ENCODE results near the gene SLC9A3. TPM values are rescaled to one million over a fixed set of nuclear protein-coding genes. Genes with fewer than 3 reads are reported as not detected.

The SLC9A3 gene
- total RNA-seq, 1 experiment from 2014 or later: 2.5 TPM

DNA sequence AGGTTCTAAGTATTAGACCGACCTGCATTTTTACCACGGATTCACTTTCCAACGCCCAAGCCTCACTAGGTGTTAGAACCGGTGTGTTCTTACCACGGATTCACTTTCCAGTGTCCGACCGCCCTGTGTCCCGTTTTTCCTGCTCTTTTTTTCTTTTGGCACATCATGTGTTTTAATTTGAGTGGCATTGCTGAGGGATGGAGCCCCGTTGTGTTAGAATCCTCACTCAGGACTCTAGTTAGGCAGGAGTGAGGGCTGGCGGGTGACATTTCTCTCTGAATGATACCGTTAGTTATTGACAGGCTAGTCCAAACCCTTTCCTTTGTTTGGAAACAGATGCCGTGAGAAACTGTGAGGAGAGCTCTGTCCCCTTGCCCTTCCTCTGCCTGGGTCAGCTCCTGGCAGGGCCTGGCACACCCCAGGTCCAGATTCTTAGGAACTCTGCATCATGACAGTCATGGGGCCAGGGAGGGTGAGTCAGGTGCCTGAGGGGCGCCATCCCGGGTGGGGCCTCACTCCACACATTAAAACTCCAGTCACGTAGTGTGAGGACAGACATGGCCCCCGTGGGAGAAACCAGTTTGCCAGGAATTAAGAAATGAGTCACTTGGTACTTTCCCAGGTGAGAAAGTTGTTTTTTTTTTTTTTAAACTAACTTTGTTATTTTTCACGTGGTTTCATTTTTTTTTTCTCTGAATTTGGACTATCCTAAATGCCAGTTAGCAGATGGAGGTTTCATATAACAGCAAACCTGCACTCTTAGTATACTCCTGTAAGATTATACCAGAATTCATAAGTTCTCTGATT lies 65.5 kb downstream of the SLC9A3 start:
- Histone ChIP-seq H3K36me3 (no peaks in the 10 kb centered on the region; the same call in 1 of the 2 replicates), H3K4me3 (no peak overlapping the region)
- DNase-seq: no peak

DNA sequence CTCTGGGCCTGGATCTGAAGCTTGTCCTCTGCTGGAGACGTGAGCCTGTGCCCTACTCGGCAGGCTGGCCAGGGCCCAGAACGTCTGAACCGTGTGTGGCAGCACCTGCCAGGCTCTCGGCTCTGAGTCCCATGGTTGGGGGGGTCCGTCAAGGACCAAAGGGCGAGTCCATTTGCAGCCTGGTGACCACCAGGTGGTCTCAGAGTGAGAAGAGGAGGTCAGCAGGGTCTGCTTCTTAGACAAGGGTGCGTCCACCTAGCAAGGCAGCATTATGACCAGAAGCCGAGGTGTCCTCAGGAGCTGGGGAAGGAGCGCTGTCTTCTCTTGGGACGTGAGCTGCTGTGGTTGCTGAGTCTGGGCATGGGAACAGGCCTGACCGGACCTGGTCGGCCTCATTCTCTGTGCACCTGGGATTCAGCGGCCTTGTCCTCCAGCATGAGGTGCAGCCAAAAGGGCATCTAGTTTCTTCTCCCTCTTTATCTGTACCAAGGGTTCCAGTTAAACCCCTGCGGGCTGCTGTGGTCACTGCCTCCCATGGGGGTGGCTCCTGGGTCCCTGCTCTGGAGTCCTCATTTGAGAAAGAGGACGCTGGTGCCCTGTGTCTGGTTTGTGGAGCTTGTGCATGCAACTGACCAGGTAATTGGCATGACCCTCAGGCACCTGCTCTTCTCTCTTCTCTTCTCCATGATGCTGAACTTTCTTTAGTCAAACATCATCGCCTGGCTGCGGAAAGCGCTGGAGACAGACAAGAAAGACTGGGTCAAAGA lies 66.9 kb downstream of the SLC9A3 start:
- H3K36me3 ChIP-seq: peaks cover under 1% of the 10 kb centered on the region
- H3K27ac ChIP-seq: no peak overlapping the region

More for the DNA sequence above, 65.5 kb downstream of the SLC9A3 start:
- no peaks in the 10 kb centered on the region for H3K9me3 ChIP-seq (replicated peaks)
- no peaks in the 10 kb centered on the region for H3K27me3 ChIP-seq
- no peaks in the 10 kb centered on the region for H3K4me1 ChIP-seq
- H3K27ac ChIP-seq: no peak overlapping the region

DNA sequence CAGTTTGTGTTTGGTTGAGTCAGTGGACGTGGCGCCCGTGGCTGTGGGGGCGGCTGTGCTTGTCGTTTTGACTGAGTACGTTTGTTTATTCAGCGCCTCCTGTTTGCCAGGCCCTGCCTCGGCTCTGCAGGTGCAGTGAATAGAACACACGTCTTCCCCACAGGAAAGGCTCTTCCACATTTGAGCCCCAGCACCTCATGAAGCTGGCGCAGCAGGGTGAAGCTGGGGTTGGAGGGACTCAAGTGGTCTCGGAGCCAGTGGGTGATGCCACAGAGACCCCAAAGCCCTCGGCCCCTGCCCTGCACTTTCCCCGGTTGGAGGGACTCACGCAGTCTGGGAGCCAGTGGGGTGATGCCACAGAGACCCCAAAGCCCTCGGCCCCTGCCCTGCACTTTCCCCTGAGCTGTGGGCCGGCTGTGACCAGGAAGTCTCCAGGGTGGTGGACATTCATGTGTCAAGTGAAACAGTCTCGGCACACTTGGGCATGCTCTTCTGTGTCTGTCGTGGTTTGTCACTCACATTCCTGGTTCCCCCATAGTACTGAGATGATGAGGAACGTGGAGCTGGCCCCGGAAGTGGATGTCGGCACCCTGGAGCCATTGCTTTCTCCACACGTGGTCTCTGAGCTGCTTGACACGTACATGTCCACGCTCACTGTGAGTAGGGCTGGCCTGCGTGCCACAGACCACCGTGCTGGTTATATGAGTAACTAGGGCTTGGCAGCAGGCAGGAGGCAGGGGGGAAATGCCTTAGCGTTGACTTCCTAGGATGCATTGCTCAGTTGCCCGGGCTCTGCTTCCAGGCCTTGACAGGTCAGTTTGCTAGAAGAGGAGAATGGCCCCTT lies 67.7 kb downstream of the SLC9A3 start:
- H3K27me3 ChIP-seq: no peaks in the 10 kb centered on the region
- H3K27ac ChIP-seq: no peak overlapping the region
- H3K36me3 ChIP-seq: peaks cover 4% of the 10 kb centered on the region
- H3K4me3 ChIP-seq: no peak overlapping the region
- H3K9me3 ChIP-seq (replicated peaks): no peaks in the 10 kb centered on the region; the same call in none of the 2 replicates
- DNase-seq: no peak
- H3K4me1 ChIP-seq: no peaks in the 10 kb centered on the region

More for the DNA sequence above, 66.9 kb downstream of the SLC9A3 start:
- no peak for DNase-seq
- Histone ChIP-seq H3K27me3 (no peaks in the 10 kb centered on the region), H3K9me3 (replicated peaks) (no peaks in the 10 kb centered on the region), H3K4me3 (no peak overlapping the region), H3K4me1 (no peaks in the 10 kb centered on the region)

DNA sequence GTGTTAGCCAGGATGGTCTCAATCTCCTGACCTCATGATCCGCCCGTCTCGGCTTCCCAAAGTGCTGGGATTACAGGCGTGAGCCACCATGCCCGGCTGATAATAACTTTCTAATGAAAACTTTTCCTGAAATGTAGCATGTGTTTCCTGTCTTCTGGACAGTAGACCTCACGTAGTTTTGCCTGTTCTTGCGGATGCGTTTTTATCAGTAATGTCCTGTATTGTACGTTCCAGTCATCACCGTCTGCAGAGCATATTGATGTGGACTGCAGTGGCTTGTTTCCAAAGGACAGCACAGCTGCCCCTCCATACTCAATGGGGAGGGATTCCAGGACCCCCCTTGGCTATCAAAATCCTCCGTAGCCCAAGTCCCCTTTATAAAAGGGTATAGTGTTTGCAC lies 68.4 kb downstream of the SLC9A3 start:
- Histone ChIP-seq H3K27me3 (no peaks in the 10 kb centered on the region), H3K4me3 (no peak overlapping the region), H3K27ac (no peak overlapping the region), H3K36me3 (peaks cover 8% of the 10 kb centered on the region), H3K9me3 (replicated peaks) (no peaks in the 10 kb centered on the region; the same call in none of the 2 replicates), H3K4me1 (no peaks in the 10 kb centered on the region)
- no peak for DNase-seq

DNA sequence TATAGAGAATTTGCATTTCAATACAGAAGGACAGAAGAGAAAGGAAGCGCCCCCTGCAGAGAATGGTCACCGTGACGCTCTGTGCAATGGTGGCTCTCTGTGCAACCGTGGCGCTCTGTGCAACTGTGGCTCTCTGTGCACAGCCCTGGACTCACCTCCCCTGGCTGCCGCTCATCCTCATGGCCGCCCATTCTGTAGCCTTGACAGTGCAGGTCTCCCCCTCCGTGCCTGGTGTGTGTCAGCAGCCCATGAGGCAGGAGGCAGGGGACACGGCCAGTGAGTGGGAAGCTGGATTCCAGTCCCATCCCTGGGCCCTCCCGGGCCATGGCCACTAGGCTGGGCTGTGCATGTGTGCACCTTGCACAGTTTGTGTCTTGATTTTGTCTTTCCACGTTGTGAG lies 69.3 kb downstream of the SLC9A3 start:
- no peak for DNase-seq
- Histone ChIP-seq H3K27ac (no peak overlapping the region), H3K4me3 (no peak overlapping the region), H3K36me3 (peaks cover 8% of the 10 kb centered on the region), H3K27me3 (no peaks in the 10 kb centered on the region), H3K9me3 (replicated peaks) (no peaks in the 10 kb centered on the region; the same call in none of the 2 replicates), H3K4me1 (no peaks in the 10 kb centered on the region)

DNA sequence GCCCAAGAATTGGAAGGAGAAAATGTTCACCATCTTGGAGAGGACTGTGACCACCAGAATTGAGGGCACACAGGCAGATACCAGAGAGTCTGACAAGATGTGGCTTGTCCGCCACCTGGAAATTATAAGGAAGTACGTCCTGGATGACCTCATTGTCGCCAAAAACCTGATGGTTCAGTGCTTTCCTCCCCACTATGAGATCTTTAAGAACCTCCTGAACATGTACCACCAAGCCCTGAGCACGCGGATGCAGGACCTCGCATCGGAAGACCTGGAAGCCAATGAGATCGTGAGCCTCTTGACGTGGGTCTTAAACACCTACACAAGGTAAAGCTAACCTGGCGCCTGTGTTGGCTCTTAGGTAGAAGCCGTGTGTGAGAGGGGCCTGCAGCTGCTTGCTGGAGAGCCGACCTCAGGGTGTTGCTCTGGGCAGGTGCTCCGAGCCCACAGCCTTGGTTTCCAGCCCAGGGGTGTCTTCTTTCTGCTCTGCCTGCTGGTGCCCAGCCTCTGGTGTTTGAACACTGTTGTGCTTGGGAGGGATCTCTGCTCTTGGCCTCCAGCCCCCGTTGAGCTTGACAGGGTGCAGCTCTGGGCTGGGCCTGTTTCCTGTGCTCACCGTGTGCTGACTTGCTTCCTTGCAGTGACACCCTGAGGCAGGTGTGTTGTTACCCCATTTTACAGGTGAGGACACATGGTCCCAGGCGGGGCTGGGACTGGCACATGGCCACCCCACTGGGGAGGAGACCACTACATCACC lies 70.3 kb downstream of the SLC9A3 start:
- no peak for DNase-seq
- no peaks in the 10 kb centered on the region for H3K27me3 ChIP-seq
- H3K4me3 ChIP-seq: no peak overlapping the region
- no peak overlapping the region for H3K27ac ChIP-seq
- H3K4me1 ChIP-seq: no peaks in the 10 kb centered on the region
- no peaks in the 10 kb centered on the region; the same call in none of the 2 replicates for H3K9me3 ChIP-seq (replicated peaks)
- H3K36me3 ChIP-seq: peaks cover 13% of the 10 kb centered on the region

DNA sequence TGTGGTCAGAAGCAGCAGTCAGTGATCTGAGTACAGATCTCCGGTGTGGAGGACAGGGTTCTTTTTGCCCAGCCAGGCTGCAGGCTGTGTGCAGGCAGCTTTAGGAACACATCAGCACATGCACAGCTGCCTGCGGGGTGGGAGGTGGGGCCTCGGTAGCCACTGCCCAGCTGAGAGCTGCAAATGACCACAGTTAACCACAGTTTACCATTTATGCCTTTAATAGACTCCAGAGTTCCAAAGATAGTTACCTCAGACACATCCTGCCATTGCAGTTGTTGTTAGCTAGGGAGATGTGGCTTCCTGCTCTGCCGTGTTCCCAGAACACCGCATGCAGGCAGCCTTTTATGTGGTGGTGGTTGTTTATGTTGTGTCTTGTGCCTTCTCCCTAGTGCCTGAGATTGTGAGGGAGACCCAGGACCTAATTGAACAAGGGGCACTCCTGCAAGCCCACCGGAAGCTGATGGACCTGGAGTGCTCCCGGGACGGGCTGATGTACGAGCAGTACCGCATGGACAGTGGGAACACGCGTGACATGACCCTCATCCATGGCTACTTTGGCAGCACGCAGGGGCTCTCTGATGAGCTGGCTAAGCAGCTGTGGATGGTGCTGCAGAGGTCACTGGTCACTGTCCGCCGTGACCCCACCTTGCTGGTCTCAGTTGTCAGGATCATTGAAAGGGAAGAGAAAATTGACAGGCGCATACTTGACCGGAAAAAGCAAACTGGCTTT lies 71.1 kb downstream of the SLC9A3 start:
- no peak overlapping the region for H3K4me3 ChIP-seq
- DNase-seq: no peak
- H3K27ac ChIP-seq: no peak overlapping the region
- no peaks in the 10 kb centered on the region; the same call in none of the 2 replicates for H3K9me3 ChIP-seq (replicated peaks)
- H3K36me3 ChIP-seq: peaks cover 13% of the 10 kb centered on the region
- no peaks in the 10 kb centered on the region for H3K4me1 ChIP-seq
- H3K27me3 ChIP-seq: no peaks in the 10 kb centered on the region

DNA sequence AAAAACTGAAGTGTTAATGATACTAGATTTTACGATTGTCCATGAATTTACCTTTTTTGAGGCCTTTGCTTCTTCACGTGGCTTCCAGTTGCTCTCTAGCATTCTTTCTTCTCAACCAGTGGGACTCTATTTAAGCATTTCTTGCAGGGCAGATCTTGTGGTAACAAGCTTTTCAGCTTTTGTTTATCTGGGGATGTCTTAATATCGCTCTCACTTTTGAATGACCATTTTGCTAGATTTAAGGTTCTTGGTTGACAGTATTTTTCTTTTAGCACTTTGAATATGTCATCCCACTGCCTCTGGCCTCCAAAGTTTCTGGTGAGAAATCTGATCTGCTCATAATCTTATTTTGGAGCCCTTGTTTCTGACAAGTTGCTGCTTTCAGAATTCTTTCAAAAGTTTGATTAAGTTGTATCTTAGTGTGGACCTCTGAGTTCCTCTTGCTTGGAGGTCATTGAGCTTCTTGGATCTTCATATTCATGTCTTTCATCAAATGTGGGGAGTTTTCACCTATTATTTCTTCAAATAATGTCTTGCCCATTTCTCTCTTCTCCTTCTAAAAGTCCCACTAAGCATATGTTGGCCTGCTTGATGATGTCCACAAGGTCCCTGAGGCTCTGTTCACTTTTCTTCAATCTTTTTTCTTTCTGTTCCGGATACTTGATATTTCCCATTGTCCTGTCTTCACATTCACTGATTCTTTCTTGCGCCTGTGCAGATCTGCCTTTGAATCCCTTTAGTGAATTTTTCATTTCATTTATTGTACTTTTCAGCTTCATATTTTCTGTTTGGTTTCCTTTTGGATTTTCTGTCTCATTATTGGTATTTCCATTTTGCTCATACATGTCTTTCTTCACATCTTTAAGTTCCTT lies 72.4 kb downstream of the SLC9A3 start:
- no peaks in the 10 kb centered on the region; the same call in none of the 2 replicates for H3K9me3 ChIP-seq (replicated peaks)
- no peak overlapping the region for H3K27ac ChIP-seq
- no peak for DNase-seq
- H3K4me1 ChIP-seq: no peaks in the 10 kb centered on the region
- peaks cover 13% of the 10 kb centered on the region for H3K36me3 ChIP-seq
- no peak overlapping the region for H3K4me3 ChIP-seq
- H3K27me3 ChIP-seq: no peaks in the 10 kb centered on the region

DNA sequence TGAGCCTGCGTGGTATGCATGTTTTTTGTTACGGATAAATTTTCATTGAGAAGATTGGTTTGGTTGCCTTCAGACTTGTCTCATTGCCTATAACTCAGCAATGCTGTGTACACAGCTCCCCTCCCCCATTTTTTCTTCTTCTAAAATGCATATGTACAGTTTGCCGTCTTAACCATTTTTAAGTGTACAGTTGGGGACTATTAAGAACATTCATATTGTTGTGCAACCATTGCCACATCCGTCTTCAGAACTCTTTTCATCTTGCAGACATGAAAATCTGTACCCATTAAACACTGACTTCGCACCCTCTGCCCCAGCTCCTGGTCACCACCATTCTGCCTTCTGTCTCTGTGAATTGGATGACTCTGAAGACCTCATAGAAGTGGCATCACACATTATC lies 75.1 kb downstream of the SLC9A3 start:
- H3K9me3 ChIP-seq (replicated peaks): no peaks in the 10 kb centered on the region; the same call in none of the 2 replicates
- H3K36me3 ChIP-seq: peaks cover 13% of the 10 kb centered on the region
- no peak overlapping the region for H3K4me3 ChIP-seq
- DNase-seq: no peak
- no peaks in the 10 kb centered on the region for H3K27me3 ChIP-seq
- no peak overlapping the region for H3K27ac ChIP-seq
- no peaks in the 10 kb centered on the region for H3K4me1 ChIP-seq

DNA sequence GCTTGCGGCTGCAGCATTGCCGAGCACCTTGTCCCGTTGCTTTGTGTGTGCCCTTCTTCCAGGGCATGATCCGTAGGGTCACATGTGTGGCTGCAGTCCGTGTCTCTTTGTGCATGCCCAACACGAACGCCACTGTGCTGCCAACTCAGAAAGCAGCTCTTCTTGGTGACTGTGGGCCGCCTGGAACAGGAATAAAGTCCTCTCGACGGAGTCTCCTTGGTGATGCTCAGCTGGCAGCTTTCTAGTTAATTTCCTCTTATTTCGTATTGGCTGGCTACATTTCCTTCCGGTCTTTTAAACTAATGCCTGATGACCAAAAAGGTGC lies 75.5 kb downstream of the SLC9A3 start:
- Histone ChIP-seq H3K36me3 (peaks cover 13% of the 10 kb centered on the region), H3K27ac (no peak overlapping the region), H3K27me3 (no peaks in the 10 kb centered on the region), H3K4me1 (no peaks in the 10 kb centered on the region), H3K4me3 (no peak overlapping the region), H3K9me3 (replicated peaks) (no peaks in the 10 kb centered on the region; the same call in none of the 2 replicates)
- DNase-seq: no peak

DNA sequence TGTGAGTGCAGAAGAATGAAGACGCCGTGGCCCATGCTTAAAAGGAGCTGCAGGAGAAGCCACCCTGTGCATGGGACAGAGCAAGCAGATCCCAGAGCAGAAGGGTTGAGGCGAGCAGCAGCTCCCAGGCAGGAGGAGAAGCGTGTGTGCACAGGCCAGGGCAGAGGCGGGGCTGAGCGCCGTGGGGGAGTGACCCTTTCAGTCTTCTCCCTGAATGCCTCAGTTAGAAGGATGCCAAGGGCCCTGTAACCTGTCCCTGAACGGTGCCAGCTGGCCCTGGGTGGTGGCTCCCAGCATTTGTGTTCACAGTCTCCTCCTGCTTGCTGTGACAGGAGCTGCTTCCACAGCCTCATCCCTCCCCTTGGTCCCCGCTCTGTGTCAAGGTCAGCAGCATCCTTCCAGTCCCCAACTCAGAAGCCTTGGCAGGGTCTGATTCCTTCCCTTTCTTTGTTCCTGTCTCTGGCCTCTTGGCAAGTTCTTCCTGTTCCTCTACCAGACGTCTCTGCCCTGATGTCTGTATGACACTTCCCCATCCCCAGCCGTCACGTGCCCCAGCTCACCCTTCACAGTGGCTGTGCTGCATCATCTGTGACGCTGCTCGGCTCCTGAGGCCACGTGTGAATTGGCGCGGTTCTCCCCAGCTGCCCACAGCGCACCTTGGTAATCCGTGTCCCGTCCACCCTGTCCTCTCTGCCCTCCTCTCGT lies 76.0 kb downstream of the SLC9A3 start:
- Histone ChIP-seq H3K36me3 (peaks cover 13% of the 10 kb centered on the region), H3K27me3 (no peaks in the 10 kb centered on the region), H3K9me3 (replicated peaks) (no peaks in the 10 kb centered on the region; the same call in none of the 2 replicates), H3K4me3 (no peak overlapping the region), H3K4me1 (no peaks in the 10 kb centered on the region), H3K27ac (no peak overlapping the region)
- no peak for DNase-seq

DNA sequence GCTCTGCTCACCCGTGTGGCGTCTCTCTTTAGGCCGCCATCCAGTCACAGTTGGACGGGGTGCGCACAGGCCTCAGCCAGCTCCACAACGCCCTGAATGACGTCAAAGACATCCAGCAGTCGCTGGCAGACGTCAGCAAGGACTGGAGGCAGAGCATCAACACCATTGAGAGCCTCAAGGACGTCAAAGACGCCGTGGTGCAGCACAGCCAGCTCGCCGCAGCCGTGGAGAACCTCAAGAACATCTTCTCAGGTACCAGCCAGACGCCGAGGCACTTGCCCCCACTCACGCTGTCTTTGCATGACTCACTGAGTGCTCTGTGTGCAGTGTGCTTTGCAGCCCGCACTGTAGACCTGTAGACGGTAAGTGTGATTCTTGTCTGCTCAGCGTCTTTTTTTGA lies 76.7 kb downstream of the SLC9A3 start:
- Histone ChIP-seq H3K27ac (no peak overlapping the region), H3K36me3 (peaks cover 13% of the 10 kb centered on the region), H3K9me3 (replicated peaks) (no peaks in the 10 kb centered on the region; the same call in none of the 2 replicates), H3K4me3 (no peak overlapping the region), H3K4me1 (no peaks in the 10 kb centered on the region), H3K27me3 (no peaks in the 10 kb centered on the region)
- DNase-seq: no peak

All from SJCRH30 (cell line).